ENCODE measurements around the gene EPHX1.

Gene EPHX1

DNA sequence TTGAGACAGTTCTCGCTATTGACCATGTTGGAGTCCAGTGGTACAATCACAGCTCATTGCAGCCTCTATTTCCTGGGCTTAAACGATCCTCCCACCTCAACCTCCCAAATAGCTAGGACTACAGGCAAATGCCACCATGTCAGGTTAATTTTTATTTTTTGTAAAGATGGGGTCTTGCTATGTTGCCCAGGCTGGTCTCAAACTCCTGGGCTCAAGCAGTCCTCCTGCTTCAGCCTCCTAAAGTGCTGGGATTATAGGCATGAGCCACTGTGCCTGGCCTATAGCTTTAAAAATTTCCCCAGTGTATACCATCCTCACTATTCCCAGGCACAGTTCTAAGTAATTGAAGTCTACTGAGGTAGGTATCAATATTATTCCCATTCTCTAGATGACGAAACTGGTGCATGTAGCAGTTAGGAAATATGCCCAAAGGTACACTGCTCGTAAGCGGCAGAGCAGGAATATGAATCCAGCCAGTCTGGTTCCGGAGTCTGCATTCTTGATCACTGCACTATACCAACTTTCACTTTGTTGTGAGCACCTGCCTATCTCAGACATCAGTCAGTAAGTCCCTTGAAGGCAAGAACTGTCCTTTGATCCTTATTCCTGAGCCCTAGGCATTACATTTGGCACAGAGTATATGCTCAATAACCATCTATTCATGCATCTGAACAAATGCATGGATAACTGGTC lies 43.8 kb upstream of the EPHX1 start:
- DNase-seq (ENCODE audit: low read depth): no peak
- TF ChIP-seq, protein P1, sequence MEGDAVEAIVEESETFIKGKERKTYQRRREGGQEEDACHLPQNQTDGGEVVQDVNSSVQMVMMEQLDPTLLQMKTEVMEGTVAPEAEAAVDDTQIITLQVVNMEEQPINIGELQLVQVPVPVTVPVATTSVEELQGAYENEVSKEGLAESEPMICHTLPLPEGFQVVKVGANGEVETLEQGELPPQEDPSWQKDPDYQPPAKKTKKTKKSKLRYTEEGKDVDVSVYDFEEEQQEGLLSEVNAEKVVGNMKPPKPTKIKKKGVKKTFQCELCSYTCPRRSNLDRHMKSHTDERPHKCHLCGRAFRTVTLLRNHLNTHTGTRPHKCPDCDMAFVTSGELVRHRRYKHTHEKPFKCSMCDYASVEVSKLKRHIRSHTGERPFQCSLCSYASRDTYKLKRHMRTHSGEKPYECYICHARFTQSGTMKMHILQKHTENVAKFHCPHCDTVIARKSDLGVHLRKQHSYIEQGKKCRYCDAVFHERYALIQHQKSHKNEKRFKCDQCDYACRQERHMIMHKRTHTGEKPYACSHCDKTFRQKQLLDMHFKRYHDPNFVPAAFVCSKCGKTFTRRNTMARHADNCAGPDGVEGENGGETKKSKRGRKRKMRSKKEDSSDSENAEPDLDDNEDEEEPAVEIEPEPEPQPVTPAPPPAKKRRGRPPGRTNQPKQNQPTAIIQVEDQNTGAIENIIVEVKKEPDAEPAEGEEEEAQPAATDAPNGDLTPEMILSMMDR (IDR thresholded peaks at IDR 0.05; ENCODE audit: low read depth, low read length): no peak
- no peak for TF ChIP-seq POLR2A (IDR thresholded peaks at IDR 0.05; ENCODE audit: extremely low read depth, insufficient read length)
- H3K4me3 ChIP-seq (ENCODE audit: low read depth, low read length): no peak overlapping the region

DNA sequence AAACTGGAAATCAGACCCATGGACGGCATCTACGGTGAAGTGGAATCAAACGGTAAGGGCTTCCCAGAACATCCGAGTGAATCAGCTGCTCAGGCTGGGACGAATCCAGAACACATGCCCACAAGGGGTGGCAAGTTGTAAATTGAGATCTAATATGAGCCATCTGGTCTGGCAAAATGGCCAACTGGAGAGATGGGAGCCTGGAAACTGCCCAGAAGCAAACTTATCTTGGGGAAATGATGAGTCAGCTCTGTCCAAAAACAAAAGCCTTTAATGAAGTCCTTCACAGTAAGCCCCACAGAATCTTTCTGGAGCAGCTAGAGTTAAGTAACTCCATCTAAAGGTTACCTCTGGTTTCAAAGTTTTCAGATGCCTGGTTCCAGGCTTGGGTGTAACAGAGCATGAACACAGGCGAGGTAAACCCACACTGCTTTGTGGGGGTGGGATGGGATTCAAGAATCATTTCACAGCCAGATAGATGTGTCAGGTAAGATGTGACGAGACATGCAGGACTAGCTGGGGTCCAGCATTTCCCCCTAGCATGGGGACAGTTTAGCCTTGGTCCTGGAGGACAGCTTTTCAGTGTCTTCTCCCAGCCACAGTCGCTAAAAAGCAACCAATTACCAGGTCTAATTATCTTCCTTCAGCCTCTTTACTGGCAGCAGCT lies 42.8 kb upstream of the EPHX1 start:
- H3K4me3 ChIP-seq (ENCODE audit: low read depth, low read length): no peak overlapping the region
- no peak for DNase-seq (ENCODE audit: low read depth)
- TF ChIP-seq MAX (IDR thresholded peaks at IDR 0.05; ENCODE audit: low read depth, low read length) (no peak), MYC (IDR thresholded peaks at IDR 0.05; ENCODE audit: low read depth, low read length) (no peak), POLR2A (IDR thresholded peaks at IDR 0.05; ENCODE audit: extremely low read depth, insufficient read length) (no peak)
- TF ChIP-seq, protein P1 (IDR thresholded peaks at IDR 0.05; ENCODE audit: low read depth, low read length): no peak

- H3K4me3 ChIP-seq (ENCODE audit: low read depth, low read length): no peak overlapping the region
- DNase-seq (ENCODE audit: low read depth): no peak
- TF ChIP-seq POLR2A (IDR thresholded peaks at IDR 0.05; ENCODE audit: extremely low read depth, insufficient read length): no peak
- TF ChIP-seq MYC (IDR thresholded peaks at IDR 0.05; ENCODE audit: low read depth, low read length): no peak
- no peak for TF ChIP-seq MAX (IDR thresholded peaks at IDR 0.05; ENCODE audit: low read depth, low read length)
- TF ChIP-seq, protein P1 (IDR thresholded peaks at IDR 0.05; ENCODE audit: low read depth, low read length): no peak
Measured at GRCh38 chr1:225767634-225768540, 42.0 kb upstream of the EPHX1 start.

GRCh38 chr1:225768662-225769426 lies 41.1 kb upstream of the EPHX1 start:
- no peak for TF ChIP-seq MYC (IDR thresholded peaks at IDR 0.05; ENCODE audit: low read depth, low read length)
- no peak for DNase-seq (ENCODE audit: low read depth)

DNA sequence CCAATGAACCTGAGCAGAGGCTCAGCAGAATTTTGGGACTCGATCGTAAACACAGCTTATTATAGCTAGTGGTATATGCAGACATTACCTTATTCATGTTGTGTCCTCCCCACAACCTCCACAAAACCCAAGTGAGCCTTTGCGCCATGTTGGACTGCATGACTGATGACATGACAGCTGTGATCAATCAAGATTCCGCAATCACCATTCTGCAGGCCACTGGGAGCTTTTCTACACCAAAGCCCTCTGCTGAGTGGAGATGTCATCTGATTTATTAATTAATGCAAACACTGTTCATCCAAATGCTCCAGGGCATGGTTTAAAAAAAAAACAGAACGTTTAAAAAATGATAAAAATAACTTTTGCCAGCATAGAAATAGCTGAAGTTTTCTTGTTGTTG lies 40.2 kb upstream of the EPHX1 start:
- no peak for TF ChIP-seq MYC (IDR thresholded peaks at IDR 0.05; ENCODE audit: low read depth, low read length)
- TF ChIP-seq, protein P1 (IDR thresholded peaks at IDR 0.05; ENCODE audit: low read depth, low read length): no peak
- no peak for TF ChIP-seq POLR2A (IDR thresholded peaks at IDR 0.05; ENCODE audit: extremely low read depth, insufficient read length)
- TF ChIP-seq MAX (IDR thresholded peaks at IDR 0.05; ENCODE audit: low read depth, low read length): no peak
- no peak for DNase-seq (ENCODE audit: low read depth)
- no peak overlapping the region for H3K4me3 ChIP-seq (ENCODE audit: low read depth, low read length)

More at GRCh38 chr1:225768662-225769426, 41.1 kb upstream of the EPHX1 start:
- no peak overlapping the region for H3K4me3 ChIP-seq (ENCODE audit: low read depth, low read length)

Data from NB4 (cell line).